H9 (cell line): Measurements from ENCODE around the gene PCDH9. TPM values are rescaled to one million over a fixed set of nuclear protein-coding genes. Genes with fewer than 3 reads are reported as not detected.

Experiments
- DNase-seq: peaks from one replicate; pipeline ENCODE4 v3.0.0-alpha.2; 2017
- H2AFZ ChIP-seq: one replicate; pipeline ENCODE4 v1.6.1; 2013; ENCODE audit warnings: mild to moderate bottlenecking, low read length, control low read depth, moderate library complexity
- H2AK5ac ChIP-seq: 2 replicates; pipeline ENCODE4 v1.6.1; 2013; ENCODE audit warnings: low read length, control low read depth, mixed read lengths; ENCODE audit not compliant: insufficient read length
- H2BK120ac ChIP-seq: one replicate; pipeline ENCODE4 v1.6.1; 2013; ENCODE audit warnings: low read depth, mild to moderate bottlenecking, low read length, control low read depth, inconsistent platforms; ENCODE audit not compliant: poor library complexity, severe bottlenecking
- H2BK12ac ChIP-seq: 2 replicates; pipeline ENCODE4 v1.6.1; 2013; ENCODE audit warnings: low read length, control low read depth, mixed read lengths, low read depth; ENCODE audit not compliant: insufficient read length
- H2BK15ac ChIP-seq: 2 replicates; pipeline ENCODE4 v1.6.1; 2013; ENCODE audit warnings: low read depth, low read length, control low read depth
- H2BK20ac ChIP-seq: one replicate; pipeline ENCODE4 v1.6.1; 2013; ENCODE audit warnings: low read depth, mild to moderate bottlenecking, low read length, control low read depth, inconsistent platforms; ENCODE audit not compliant: poor library complexity, severe bottlenecking
- H2BK5ac ChIP-seq: 2 replicates; pipeline ENCODE4 v1.6.1; 2013; ENCODE audit warnings: low read length, control low read depth, mixed read lengths; ENCODE audit not compliant: insufficient read length
- H3K14ac ChIP-seq: 2 replicates; pipeline ENCODE4 v1.6.1; 2013; ENCODE audit warnings: low read length, control low read depth; ENCODE audit not compliant: insufficient read depth
- H3K18ac ChIP-seq: 2 replicates; pipeline ENCODE4 v1.6.1; 2013; ENCODE audit warnings: low read depth, mild to moderate bottlenecking, mixed read lengths, low read length, control low read depth; ENCODE audit not compliant: insufficient read length
- H3K23ac ChIP-seq: 2 replicates; pipeline ENCODE4 v1.6.1; 2013; ENCODE audit warnings: low read length, control low read depth, mixed read lengths, low read depth; ENCODE audit not compliant: insufficient read length
- H3K23me2 ChIP-seq: 2 replicates; pipeline ENCODE4 v1.6.1; 2013; ENCODE audit warnings: low read depth, mild to moderate bottlenecking, mixed read lengths, low read length, control low read depth; ENCODE audit not compliant: insufficient read length, poor library complexity, severe bottlenecking
- H3K27ac ChIP-seq: 2 replicates; pipeline ENCODE4 v1.5.1; 2013; ENCODE audit warnings: low read length, control low read depth, mixed read lengths, low read depth; ENCODE audit not compliant: insufficient read length
- H3K27me3 ChIP-seq: 2 replicates; pipeline ENCODE4 v1.6.1; 2013; ENCODE audit warnings: low read length, control low read depth, inconsistent platforms; ENCODE audit not compliant: insufficient read depth
- H3K4ac ChIP-seq: 2 replicates; pipeline ENCODE4 v1.6.1; 2013; ENCODE audit warnings: low read depth, mild to moderate bottlenecking, control low read depth, inconsistent platforms, low read length, moderate library complexity
- H3K4me1 ChIP-seq: 2 replicates; pipeline ENCODE4 v1.6.1; 2013; ENCODE audit warnings: low read length, control low read depth, inconsistent platforms; ENCODE audit not compliant: insufficient read depth
- H3K4me2 ChIP-seq: 2 replicates; pipeline ENCODE4 v1.6.1; 2013; ENCODE audit warnings: low read length, control low read depth, mixed read lengths; ENCODE audit not compliant: insufficient read length, insufficient read depth
- H3K56ac ChIP-seq: 2 replicates; pipeline ENCODE4 v1.6.1; 2013; ENCODE audit warnings: low read depth, mild to moderate bottlenecking, mixed read lengths, low read length, control low read depth; ENCODE audit not compliant: insufficient read length
- H3K79me1 ChIP-seq: 2 replicates; pipeline ENCODE4 v1.6.1; 2013; ENCODE audit warnings: low read depth, mild to moderate bottlenecking, moderate library complexity, low read length, control low read depth, inconsistent platforms; ENCODE audit not compliant: insufficient read depth, poor library complexity, severe bottlenecking
- H3K79me2 ChIP-seq: 2 replicates; pipeline ENCODE4 v1.6.1; 2013; ENCODE audit warnings: low read length, control low read depth, inconsistent platforms; ENCODE audit not compliant: insufficient read depth
- H3K9ac ChIP-seq: 2 replicates; pipeline ENCODE4 v1.6.1; 2013; ENCODE audit warnings: low read length, control low read depth, mixed read lengths; ENCODE audit not compliant: insufficient read length; ENCODE audit errors: extremely low read depth
- H3K9me3 ChIP-seq: one replicate; pipeline ENCODE4 v1.6.1; 2013; ENCODE audit warnings: low read depth, low read length, inconsistent platforms; ENCODE audit not compliant: control insufficient read depth
- H3T11ph ChIP-seq: one replicate; pipeline ENCODE4 v1.6.1; 2013; ENCODE audit warnings: mild to moderate bottlenecking, low read length, control low read depth, inconsistent platforms
- H4K20me1 ChIP-seq: one replicate; pipeline ENCODE4 v1.6.1; 2013; ENCODE audit not compliant: control insufficient read depth, insufficient read length, insufficient read depth
- H4K5ac ChIP-seq: 2 replicates; pipeline ENCODE4 v1.6.1; 2013; ENCODE audit warnings: low read depth, mild to moderate bottlenecking, mixed read lengths, low read length, control low read depth; ENCODE audit not compliant: insufficient read length
- H4K8ac ChIP-seq: replicated peaks from 2 replicates; pipeline ENCODE4 v1.6.1; 2013; ENCODE audit warnings: low read length, control low read depth, mixed read lengths, low read depth; ENCODE audit not compliant: insufficient read length
- H4K91ac ChIP-seq: 2 replicates; pipeline ENCODE4 v1.6.1; 2013; ENCODE audit warnings: low read depth, mild to moderate bottlenecking, moderate library complexity, mixed read lengths, low read length, control low read depth; ENCODE audit not compliant: insufficient read length
- H3K27ac Mint-ChIP-seq, 3 experiments: 2 replicates in 2 of 3; 3 replicates in 1 of 3; pipeline ENCODE4 v1.8.0; 2020 to 2021; ENCODE audit warnings: mixed read lengths in 3 of 3, mild to moderate bottlenecking in 1 of 3, moderate library complexity in 1 of 3
- H3K27me3 Mint-ChIP-seq: 2 replicates; pipeline ENCODE4 v1.8.0; 2021; ENCODE audit warnings: low read depth, mild to moderate bottlenecking, moderate library complexity, mixed read lengths
- H3K36me3 Mint-ChIP-seq, 3 experiments: 2 replicates in 2 of 3; 3 replicates in 1 of 3; pipeline ENCODE4 v1.8.0; 2020 to 2021; ENCODE audit warnings: low read depth in 3 of 3, mixed read lengths in 3 of 3; ENCODE audit not compliant: insufficient read depth in 1 of 3
- H3K4me1 Mint-ChIP-seq, 2 experiments: 2 replicates each; pipeline ENCODE4 v1.8.0; 2020; ENCODE audit warnings: mixed read lengths in 2 of 2
- H3K4me3 Mint-ChIP-seq, 2 experiments: 2 replicates in 1 of 2; 3 replicates in 1 of 2; pipeline ENCODE4 v1.8.0; 2020 to 2021; ENCODE audit warnings: mild to moderate bottlenecking in 2 of 2, mixed read lengths in 2 of 2, moderate library complexity in 1 of 2
- H3K9me3 Mint-ChIP-seq, 2 experiments: 2 replicates in 1 of 2; 3 replicates in 1 of 2; pipeline ENCODE4 v1.8.0; 2020; ENCODE audit warnings: mild to moderate bottlenecking in 2 of 2, mixed read lengths in 2 of 2, moderate library complexity in 1 of 2
- CTCF ChIP-seq: fragments of 200-600 bp; sonication (generic); conservative IDR thresholded peaks from 3 replicates; pipeline ENCODE4 v1.8.0; 2021; ENCODE audit warnings: antibody characterized with exemption, mild to moderate bottlenecking
- WGBS: extraction: QIAGEN DNeasy Blood & Tissue Kit; methylation state at CpG from one replicate; pipeline ENCODE4 v1.1.7; 2013; ENCODE audit warnings: missing lambda C conversion rate, low lambda C conversion rate, mixed read lengths; ENCODE audit not compliant: insufficient read length; ENCODE audit errors: extremely low coverage; 5-methylcytosine and 5-hydroxymethylcytosine counted together
- total RNA-seq: library from RNA; stranded (reverse); gene quantifications from 2 replicates; pipeline ENCODE4 v1.2.1, GENCODE V29; 2021

PCDH9 gene
- total RNA-seq, 1 experiment from 2014 or later = 0.11 TPM

- Histone ChIP-seq H3K4ac (no peak overlapping the region), H2BK12ac (no peak overlapping the region), H2AK5ac (no peak overlapping the region), H3K27me3 (no peaks in the 10 kb centered on the region), H3K79me2 (no peaks in the 10 kb centered on the region), H3T11ph (no peak overlapping the region), H2BK20ac (no peak overlapping the region), H2BK5ac (no peak overlapping the region), H3K23ac (no peak overlapping the region), H3K4me2 (no peak overlapping the region), H3K9ac (no peak overlapping the region), H4K8ac (no peak overlapping the region), H3K27ac (no peak overlapping the region), H4K5ac (no peak overlapping the region), H3K9me3 (no peaks in the 10 kb centered on the region), H2BK120ac (no peak overlapping the region), H3K14ac (no peak overlapping the region), H4K91ac (no peak overlapping the region), H3K4me1 (no peaks in the 10 kb centered on the region), H2BK15ac (no peak overlapping the region), H3K18ac (no peak overlapping the region), H3K23me2 (no peaks in the 10 kb centered on the region), H4K20me1 (no peaks in the 10 kb centered on the region), H3K56ac (no peak overlapping the region), H2AFZ (no peak overlapping the region), H3K79me1 (no peaks in the 10 kb centered on the region)
- TF ChIP-seq CTCF = no peak
- no peaks in the 10 kb centered on the region for H3K36me3 Mint-ChIP-seq
- 0 out of 4 replicates have a peak, but pooled peaks cover 0 to 3% of the 10 kb centered on the region in 2 experiments for H3K4me1 Mint-ChIP-seq
- no peaks in the 10 kb centered on the region for H3K27me3 Mint-ChIP-seq
- no CpG with 5 or more reads among the region's 3 CpGs for WGBS
- H3K27ac Mint-ChIP-seq = no peak overlapping the region
- H3K9me3 Mint-ChIP-seq = no peaks in the 10 kb centered on the region
- no peak for DNase-seq
- H3K4me3 Mint-ChIP-seq = no peak overlapping the region
Observed at GRCh38 chr13:66933527-66933926, 296.6 kb downstream of the PCDH9 start.
